ENCODE data around the gene IFT22.

IFT22 gene

DNA sequence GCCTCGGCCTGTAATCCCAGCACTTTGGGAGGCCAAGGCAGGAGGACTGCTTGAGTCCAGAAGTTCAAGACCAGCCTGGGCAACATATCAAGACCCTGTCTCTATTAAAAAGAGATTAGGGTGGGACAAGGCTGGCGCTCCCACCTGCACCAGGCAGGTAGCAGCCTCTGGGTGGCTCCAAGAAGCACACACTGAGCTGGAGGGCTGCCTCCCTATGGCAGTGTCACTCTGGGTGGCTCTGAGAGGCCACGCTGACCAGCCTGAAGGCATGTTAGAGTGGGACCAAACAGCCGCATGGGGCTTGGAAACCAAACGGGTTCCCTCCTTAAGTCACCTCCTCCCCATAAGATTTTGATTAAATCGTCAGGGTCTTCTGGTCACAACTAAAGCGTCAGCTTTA is 21.3 kb upstream of the IFT22 start:
- DNase-seq (ENCODE audit: low read depth) = no peak
- no peak overlapping the region for H3K4me3 ChIP-seq (ENCODE audit: low read depth, low read length)
- TF ChIP-seq, protein P1, sequence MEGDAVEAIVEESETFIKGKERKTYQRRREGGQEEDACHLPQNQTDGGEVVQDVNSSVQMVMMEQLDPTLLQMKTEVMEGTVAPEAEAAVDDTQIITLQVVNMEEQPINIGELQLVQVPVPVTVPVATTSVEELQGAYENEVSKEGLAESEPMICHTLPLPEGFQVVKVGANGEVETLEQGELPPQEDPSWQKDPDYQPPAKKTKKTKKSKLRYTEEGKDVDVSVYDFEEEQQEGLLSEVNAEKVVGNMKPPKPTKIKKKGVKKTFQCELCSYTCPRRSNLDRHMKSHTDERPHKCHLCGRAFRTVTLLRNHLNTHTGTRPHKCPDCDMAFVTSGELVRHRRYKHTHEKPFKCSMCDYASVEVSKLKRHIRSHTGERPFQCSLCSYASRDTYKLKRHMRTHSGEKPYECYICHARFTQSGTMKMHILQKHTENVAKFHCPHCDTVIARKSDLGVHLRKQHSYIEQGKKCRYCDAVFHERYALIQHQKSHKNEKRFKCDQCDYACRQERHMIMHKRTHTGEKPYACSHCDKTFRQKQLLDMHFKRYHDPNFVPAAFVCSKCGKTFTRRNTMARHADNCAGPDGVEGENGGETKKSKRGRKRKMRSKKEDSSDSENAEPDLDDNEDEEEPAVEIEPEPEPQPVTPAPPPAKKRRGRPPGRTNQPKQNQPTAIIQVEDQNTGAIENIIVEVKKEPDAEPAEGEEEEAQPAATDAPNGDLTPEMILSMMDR (IDR thresholded peaks at IDR 0.05; ENCODE audit: control insufficient read depth, extremely low read depth, insufficient read depth) = no peak

DNA sequence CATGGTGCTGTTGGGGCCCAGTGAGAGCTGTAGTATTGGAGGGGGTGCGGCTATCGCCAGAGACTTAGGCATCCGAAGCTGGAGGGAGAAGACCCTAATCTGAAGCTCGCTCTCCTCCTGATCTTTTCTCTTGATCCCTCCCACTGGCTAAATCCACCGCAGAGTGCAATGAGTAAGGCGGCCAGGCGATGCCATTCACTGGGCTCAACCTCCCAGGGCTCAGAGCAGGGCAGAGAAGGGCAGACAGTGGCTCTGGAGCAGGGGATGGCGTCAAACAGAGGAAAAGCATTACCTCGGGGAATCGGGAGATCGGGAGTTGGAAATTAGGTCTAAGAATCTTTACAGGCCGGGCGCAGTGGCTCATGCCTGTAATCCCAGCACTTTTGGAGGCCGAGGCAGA is 18.8 kb upstream of the IFT22 start:
- TF ChIP-seq, protein P1 (IDR thresholded peaks at IDR 0.05; ENCODE audit: control insufficient read depth, extremely low read depth, insufficient read depth) = no peak
- H3K4me3 ChIP-seq (ENCODE audit: low read depth, low read length) = no peak overlapping the region
- DNase-seq (ENCODE audit: low read depth) = no peak

DNA sequence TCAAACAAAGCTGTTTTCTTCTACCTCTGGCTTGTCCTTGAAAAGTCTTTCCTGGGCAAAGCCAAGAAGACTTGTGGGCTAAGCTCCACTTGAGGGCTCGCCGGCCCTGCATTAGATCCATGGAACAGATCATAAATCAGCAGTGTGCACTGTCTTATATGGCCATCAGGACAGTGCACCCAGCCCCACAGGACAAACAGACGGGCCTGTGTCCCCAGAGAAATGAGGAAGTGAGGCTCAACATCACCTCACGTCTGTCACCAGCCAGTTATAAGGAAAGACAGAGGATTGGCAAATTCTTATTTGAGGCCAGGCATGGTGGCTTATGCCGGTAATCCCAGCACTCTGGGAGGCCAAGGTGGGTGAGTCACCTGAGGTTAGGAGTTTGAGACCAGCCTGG is 12.3 kb upstream of the IFT22 start:
- DNase-seq (ENCODE audit: low read depth) = no peak
- H3K4me3 ChIP-seq (ENCODE audit: low read depth, low read length) = no peak overlapping the region
- TF ChIP-seq, protein P1 (IDR thresholded peaks at IDR 0.05; ENCODE audit: control insufficient read depth, extremely low read depth, insufficient read depth) = no peak

DNA sequence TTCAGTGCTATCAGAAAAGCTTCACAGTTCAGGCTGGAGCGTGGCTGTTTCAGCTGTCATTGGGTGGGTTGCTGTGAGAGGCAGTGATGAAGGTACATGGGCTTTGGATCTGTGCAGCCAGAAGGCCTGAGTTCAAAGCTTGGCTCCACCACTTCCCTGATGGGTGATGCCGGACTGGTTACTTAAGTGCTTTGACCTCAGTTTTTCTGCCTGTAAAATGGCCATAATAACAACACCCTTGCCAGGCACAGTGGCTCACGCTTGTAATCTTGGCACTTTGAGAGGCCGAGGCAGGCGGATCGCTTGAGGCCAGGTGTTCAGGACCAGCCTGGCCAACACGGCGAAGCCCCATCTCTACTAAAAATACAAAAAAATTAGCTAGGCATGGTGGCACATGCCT is 10.4 kb upstream of the IFT22 start:
- DNase-seq (ENCODE audit: low read depth) = no peak
- TF ChIP-seq, protein P1 (IDR thresholded peaks at IDR 0.05; ENCODE audit: control insufficient read depth, extremely low read depth, insufficient read depth) = no peak
- no peak overlapping the region for H3K4me3 ChIP-seq (ENCODE audit: low read depth, low read length)

DNA sequence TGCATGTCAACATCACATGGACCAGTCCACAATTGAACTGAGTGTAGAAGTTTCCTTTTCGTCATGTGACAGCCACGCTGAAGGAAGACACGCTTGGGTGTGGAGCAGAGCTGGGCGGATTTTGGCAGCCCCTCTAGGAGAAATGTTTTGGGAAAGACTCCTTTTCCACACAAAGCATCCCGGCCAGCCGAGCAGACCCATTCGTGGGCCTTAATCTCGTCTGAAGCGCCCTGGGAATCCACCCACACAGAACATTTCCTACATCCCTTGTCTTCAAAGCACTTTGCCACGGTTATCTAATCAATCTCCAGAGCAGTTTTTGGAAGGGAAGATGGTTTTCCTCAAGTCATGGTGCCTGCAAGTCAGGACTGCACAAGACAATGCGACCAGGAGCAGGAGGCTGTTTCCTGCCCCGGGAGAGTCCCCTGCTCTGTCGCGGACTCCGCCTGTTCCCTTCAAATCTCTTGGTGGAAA is 8.4 kb upstream of the IFT22 start:
- no peak for DNase-seq (ENCODE audit: low read depth)
- TF ChIP-seq, protein P1 (IDR thresholded peaks at IDR 0.05; ENCODE audit: control insufficient read depth, extremely low read depth, insufficient read depth) = no peak
- no peak overlapping the region for H3K4me3 ChIP-seq (ENCODE audit: low read depth, low read length)

DNA sequence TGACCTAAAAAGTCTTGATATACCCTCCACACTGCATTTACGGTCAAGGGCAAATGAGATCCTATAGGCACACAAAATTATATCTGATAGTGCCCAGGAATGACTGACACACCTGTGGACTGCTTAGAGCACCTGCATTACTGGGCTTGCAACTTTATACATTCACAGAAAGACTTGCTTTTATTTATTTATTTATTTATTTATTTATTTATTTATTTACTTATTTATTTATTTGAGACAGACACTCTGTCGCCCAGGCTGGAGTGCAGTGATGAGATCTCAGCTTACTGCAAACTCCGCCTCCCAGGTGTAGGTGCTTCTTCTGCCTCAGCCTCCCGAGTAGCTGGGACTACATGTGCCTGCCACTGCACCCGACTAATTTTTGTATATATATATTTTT is 6.5 kb upstream of the IFT22 start:
- no peak for DNase-seq (ENCODE audit: low read depth)
- TF ChIP-seq, protein P1 (IDR thresholded peaks at IDR 0.05; ENCODE audit: control insufficient read depth, extremely low read depth, insufficient read depth) = no peak
- no peak overlapping the region for H3K4me3 ChIP-seq (ENCODE audit: low read depth, low read length)

DNA sequence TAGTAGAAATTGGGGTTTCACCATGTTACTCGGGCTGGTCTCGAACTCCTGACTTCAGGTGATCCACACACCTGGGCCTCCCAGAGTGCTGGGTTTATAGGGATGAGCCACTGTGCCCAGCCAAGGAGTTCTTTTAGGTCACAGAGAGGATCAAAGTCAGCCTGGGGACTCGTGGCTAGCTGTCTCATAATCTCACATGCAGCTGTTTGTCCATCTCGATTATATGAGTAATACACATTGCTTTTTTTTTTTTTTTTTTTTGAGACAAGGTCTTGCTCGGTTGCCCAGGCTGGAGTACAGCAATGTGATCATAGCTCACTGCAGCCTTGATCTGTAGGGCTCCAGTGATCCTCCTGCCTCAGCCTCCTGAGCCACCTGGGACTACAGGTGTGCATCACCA is 2.2 kb downstream of the IFT22 start:
- H3K4me3 ChIP-seq (ENCODE audit: low read depth, low read length) = no peak overlapping the region
- DNase-seq (ENCODE audit: low read depth) = no peak
- TF ChIP-seq, protein P1 (IDR thresholded peaks at IDR 0.05; ENCODE audit: control insufficient read depth, extremely low read depth, insufficient read depth) = no peak
